OCI-LY7 (cell line): ENCODE results near the gene TIGD6. TPM values are rescaled to one million over a fixed set of nuclear protein-coding genes. Genes with fewer than 3 reads are reported as not detected.

Experiments used
- BruUV-seq: library from RNA; stranded (reverse); fragments of 400-500 nt; replicated peaks from 2 replicates; lab custom pipeline; 2021; lab: Mats Ljungman, UMichigan
- CTCF ChIA-PET: fragments of 300-600 bp; sonication (Branson Sonifier 250); formaldehyde crosslinking; loops from one replicate; lab custom pipeline; 2022; ENCODE audit warnings: antibody characterized with exemption; ENCODE audit not compliant: unreplicated experiment; lab: Charles Lee
- POLR2A ChIA-PET: fragments of 300-600 bp; sonication (Branson Sonifier 250); formaldehyde crosslinking; loops from one replicate; lab custom pipeline; 2022; ENCODE audit warnings: antibody characterized with exemption; lab: Charles Lee
- DNase-seq: peaks from one replicate; pipeline ENCODE4 v3.0.0-alpha.2; 2015; ENCODE audit warnings: low spot score
- H2AFZ ChIP-seq: fragments of 200-600 bp; sonication (generic), shearing (Covaris generic); 2 replicates; pipeline ENCODE4 v1.6.1; 2014; ENCODE audit warnings: mild to moderate bottlenecking, antibody characterized with exemption, low read length, moderate library complexity
- H3K27ac ChIP-seq: fragments of 200-600 bp; sonication (generic); 2 replicates; pipeline ENCODE4 v1.5.1; 2014; ENCODE audit warnings: mixed run types, low read depth, mild to moderate bottlenecking, moderate library complexity, low read length, inconsistent platforms; ENCODE audit not compliant: poor library complexity, severe bottlenecking
- H3K36me3 ChIP-seq: fragments of 200-600 bp; sonication (generic); 2 replicates; pipeline ENCODE4 v1.6.1; 2014; ENCODE audit warnings: mild to moderate bottlenecking, antibody characterized with exemption, low read length, moderate library complexity, mixed read lengths; ENCODE audit not compliant: insufficient read depth
- H3K4me1 ChIP-seq: fragments of 200-600 bp; sonication (generic); 2 replicates; pipeline ENCODE4 v1.5.1; 2014; ENCODE audit warnings: mild to moderate bottlenecking, low read length; ENCODE audit not compliant: insufficient read depth, poor library complexity, severe bottlenecking
- H3K4me2 ChIP-seq: fragments of 200-600 bp; sonication (generic); 2 replicates; pipeline ENCODE4 v1.6.1; 2014; ENCODE audit warnings: mild to moderate bottlenecking, low read length
- H3K4me3 ChIP-seq: fragments of 200-600 bp; sonication (generic); 2 replicates; pipeline ENCODE4 v1.5.1; 2014; ENCODE audit warnings: mild to moderate bottlenecking, low read depth, low read length; ENCODE audit not compliant: poor library complexity, severe bottlenecking
- H3K79me2 ChIP-seq: fragments of 200-600 bp; sonication (generic); 2 replicates; pipeline ENCODE4 v1.6.1; 2016; ENCODE audit warnings: low read depth, mild to moderate bottlenecking, low read length, moderate library complexity, mixed read lengths; ENCODE audit not compliant: insufficient read depth
- H3K9me2 ChIP-seq: fragments of 200-600 bp; sonication (generic); 2 replicates; pipeline ENCODE4 v1.6.1; 2016; ENCODE audit warnings: mild to moderate bottlenecking, low read length, mixed read lengths; ENCODE audit not compliant: insufficient read depth
- H3K9me3 ChIP-seq: fragments of 200-600 bp; sonication (generic); 2 replicates; pipeline ENCODE4 v1.6.1; 2014; ENCODE audit warnings: mild to moderate bottlenecking, mixed run types, low read length, mixed read lengths
- H4K20me1 ChIP-seq: fragments of 200-600 bp; sonication (generic); 2 replicates; pipeline ENCODE4 v1.6.1; 2014; ENCODE audit warnings: mild to moderate bottlenecking, antibody characterized with exemption, low read length, moderate library complexity, mixed read lengths; ENCODE audit not compliant: insufficient read depth
- EZH2phosphoT487 ChIP-seq: fragments of 200-600 bp; sonication (generic); IDR thresholded peaks from 2 replicates; pipeline ENCODE4 v1.6.1; 2018; ENCODE audit warnings: low read depth, borderline replicate concordance, mild to moderate bottlenecking, mixed run types, antibody characterized with exemption, low read length, moderate library complexity, mixed read lengths
- intact Hi-C: fragments of 100-400 bp; cut with micrococcal nuclease; formaldehyde crosslinking; loops from one replicate; pipeline ENCODE4 v1.10.0; 2022; ENCODE audit not compliant: unreplicated experiment
- total RNA-seq, 2 experiments: library from RNA; depleted of rRNA in 1 of 2; stranded (reverse); fragments of >200 nt in 1 of 2; shearing (Covaris generic) in 1 of 2; gene quantifications; 2 replicates each; pipeline ENCODE4 v1.2.3, GENCODE V29; 2014 to 2022
- TF ChIP-seq, protein P1 (sequence below): fragments of 200-600 bp; sonication (generic); conservative IDR thresholded peaks from 2 replicates; pipeline ENCODE4 v1.5.1; 2014; ENCODE audit warnings: mild to moderate bottlenecking, antibody characterized with exemption, low read length, moderate library complexity, mixed read lengths

TIGD6 gene
- total RNA-seq, 2 experiments from 2014 or later, result 3.4 to 4.6 TPM

DNA sequence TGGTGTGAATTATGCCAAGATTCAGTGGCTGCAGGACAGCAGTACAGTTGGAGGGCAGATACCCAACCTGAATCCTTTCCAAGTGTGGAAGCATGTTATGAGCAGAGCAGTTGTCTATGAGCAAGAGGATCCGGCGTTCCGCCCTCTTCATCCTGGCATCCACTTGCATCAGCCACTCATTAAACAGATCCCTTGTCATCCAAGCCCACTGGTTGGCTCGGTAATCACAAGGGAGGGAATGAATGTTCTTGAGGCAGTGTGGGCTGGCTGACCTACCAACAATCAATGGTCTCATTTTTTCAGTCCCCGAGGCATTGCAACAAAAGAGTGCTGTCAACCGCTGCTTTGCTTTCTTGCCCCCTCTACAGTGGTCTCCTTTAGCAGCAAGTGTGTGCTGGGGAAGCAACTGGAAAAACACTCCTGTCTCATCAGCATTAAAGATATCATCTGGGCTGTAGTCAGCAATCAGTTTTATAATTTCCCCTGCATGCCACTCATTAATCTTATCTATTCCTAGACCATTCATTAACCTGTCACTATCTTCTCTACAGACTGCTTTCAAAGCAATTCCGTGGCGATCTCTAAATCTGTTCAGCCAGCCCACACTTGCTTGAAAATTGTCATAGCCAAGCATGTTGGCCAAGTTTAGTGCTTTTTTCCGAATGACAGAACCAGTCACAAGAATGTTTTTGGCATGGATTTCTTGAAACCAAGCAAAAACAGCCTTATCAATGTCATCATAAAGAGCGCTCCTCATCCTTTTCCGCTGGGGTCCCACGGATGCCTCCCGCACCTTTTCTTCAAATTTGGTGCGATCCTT, 4.9 kb downstream of the TIGD6 start:
- no peak overlapping the region for H3K27ac ChIP-seq
- no peaks in the 10 kb centered on the region for H3K9me3 ChIP-seq
- H3K36me3 ChIP-seq, result no peaks in the 10 kb centered on the region
- BruUV-seq, result no TSS peak
- peaks cover 14% of the 10 kb centered on the region for H3K4me1 ChIP-seq
- POLR2A ChIA-PET, result no interaction called here
- H3K4me2 ChIP-seq, result no peak overlapping the region
- CTCF ChIA-PET, result no interaction called here
- no peak overlapping the region for H3K4me3 ChIP-seq
- no peaks in the 10 kb centered on the region for H3K79me2 ChIP-seq
- H2AFZ ChIP-seq, result no peak overlapping the region
- DNase-seq, result no peak
- no peaks in the 10 kb centered on the region for H4K20me1 ChIP-seq
- no peaks in the 10 kb centered on the region for H3K9me2 ChIP-seq
- TF ChIP-seq, protein P1, sequence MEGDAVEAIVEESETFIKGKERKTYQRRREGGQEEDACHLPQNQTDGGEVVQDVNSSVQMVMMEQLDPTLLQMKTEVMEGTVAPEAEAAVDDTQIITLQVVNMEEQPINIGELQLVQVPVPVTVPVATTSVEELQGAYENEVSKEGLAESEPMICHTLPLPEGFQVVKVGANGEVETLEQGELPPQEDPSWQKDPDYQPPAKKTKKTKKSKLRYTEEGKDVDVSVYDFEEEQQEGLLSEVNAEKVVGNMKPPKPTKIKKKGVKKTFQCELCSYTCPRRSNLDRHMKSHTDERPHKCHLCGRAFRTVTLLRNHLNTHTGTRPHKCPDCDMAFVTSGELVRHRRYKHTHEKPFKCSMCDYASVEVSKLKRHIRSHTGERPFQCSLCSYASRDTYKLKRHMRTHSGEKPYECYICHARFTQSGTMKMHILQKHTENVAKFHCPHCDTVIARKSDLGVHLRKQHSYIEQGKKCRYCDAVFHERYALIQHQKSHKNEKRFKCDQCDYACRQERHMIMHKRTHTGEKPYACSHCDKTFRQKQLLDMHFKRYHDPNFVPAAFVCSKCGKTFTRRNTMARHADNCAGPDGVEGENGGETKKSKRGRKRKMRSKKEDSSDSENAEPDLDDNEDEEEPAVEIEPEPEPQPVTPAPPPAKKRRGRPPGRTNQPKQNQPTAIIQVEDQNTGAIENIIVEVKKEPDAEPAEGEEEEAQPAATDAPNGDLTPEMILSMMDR, result no peak
- no peak for TF ChIP-seq EZH2phosphoT487
- intact Hi-C loops, result no loop called here

DNA sequence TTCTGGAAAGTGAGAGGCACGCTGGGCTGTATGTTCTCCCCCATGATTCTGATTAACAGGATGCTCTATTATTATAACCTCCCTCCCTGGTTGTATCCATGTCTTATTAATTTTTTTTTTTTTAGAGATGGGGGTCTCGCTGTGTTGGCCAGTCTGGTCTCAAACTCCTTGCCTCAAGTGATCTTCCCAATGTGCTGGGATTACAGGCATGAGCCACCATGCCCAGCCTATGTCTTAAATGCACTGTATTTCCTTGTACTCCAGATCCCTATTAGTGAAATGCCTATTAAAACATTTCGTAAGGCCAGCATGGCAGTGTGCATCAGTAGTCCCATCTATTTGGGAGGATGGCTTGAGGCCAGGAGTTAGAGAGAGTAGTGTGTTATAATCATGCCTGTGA, 7.0 kb downstream of the TIGD6 start:
- Histone ChIP-seq H3K9me2 (no peaks in the 10 kb centered on the region), H3K36me3 (no peaks in the 10 kb centered on the region), H3K27ac (no peak overlapping the region), H3K4me2 (no peak overlapping the region), H4K20me1 (no peaks in the 10 kb centered on the region), H3K4me1 (no peaks in the 10 kb centered on the region), H3K9me3 (no peaks in the 10 kb centered on the region), H3K4me3 (no peak overlapping the region), H2AFZ (no peak overlapping the region), H3K79me2 (no peaks in the 10 kb centered on the region)
- no TSS peak for BruUV-seq
- DNase-seq, result no peak
- ChIA-PET POLR2A (interaction anchor here (0.7 to 1.4 kb wide), 5 partner anchors 10 to 1256 kb away, joined by 3 read pairs; no protein-coding TSS in a partner anchor), CTCF (no interaction called here)
- no peak for TF ChIP-seq EZH2phosphoT487
- TF ChIP-seq, protein P1, result no peak
- intact Hi-C loops, result loop anchor here (5.0 kb wide), 1 partner anchor 141 kb away; no protein-coding TSS in a partner anchor
